ENCODE results near the gene HECTD4. TPM values are rescaled to one million over a fixed set of nuclear protein-coding genes. Genes with fewer than 3 reads are reported as not detected.

HECTD4 gene
- total RNA-seq, 1 experiment from 2014 or later: 37.4 TPM

GRCh38 chr12:112314981-112315380, 67.2 kb downstream of the HECTD4 start:
- Histone ChIP-seq H3K4me2 (no peak overlapping the region), H3K27me3 (ENCODE audit: insufficient read depth, low read depth) (no peaks in the 10 kb centered on the region), H3F3A (ENCODE audit: insufficient read depth, low read depth) (no peaks in the 10 kb centered on the region; the same call in 1 of the 2 replicates), H3K9me2 (ENCODE audit: insufficient read depth) (no peaks in the 10 kb centered on the region), H3K27ac (no peak overlapping the region), H3K79me2 (ENCODE audit: low read depth) (no peaks in the 10 kb centered on the region), H3K4me3 (no peak overlapping the region), H2AFZ (no peak overlapping the region), H3K4me1 (replicated peaks; ENCODE audit: insufficient read depth) (no peaks in the 10 kb centered on the region), H3K36me3 (ENCODE audit: low read depth) (peaks cover 5% of the 10 kb centered on the region), H3K9me3 (ENCODE audit: insufficient read depth, low read depth) (no peaks in the 10 kb centered on the region), H4K20me1 (ENCODE audit: insufficient read depth) (no peaks in the 10 kb centered on the region)
- TF ChIP-seq EZH2 (IDR thresholded peaks at IDR 0.05; ENCODE audit: low read depth) (no peak), CTCF (conservative IDR thresholded peaks at IDR 0.05) (no peak)
- DNase-seq: no peak
- CTCF ChIA-PET: no interaction called here
- intact Hi-C loops (cut with micrococcal nuclease; ENCODE audit: unreplicated experiment): no loop called here
- POLR2A ChIA-PET (ENCODE audit: unreplicated experiment): no interaction called here
- no TSS peak for BruUV-seq (replicated peaks)

- no TSS peak for BruUV-seq (replicated peaks)
- DNase-seq: no peak
- no peak for TF ChIP-seq CTCF (conservative IDR thresholded peaks at IDR 0.05)
- TF ChIP-seq EZH2 (IDR thresholded peaks at IDR 0.05; ENCODE audit: low read depth): no peak
- H2AFZ ChIP-seq: no peak overlapping the region
- H3K79me2 ChIP-seq (ENCODE audit: low read depth): no peaks in the 10 kb centered on the region
- H3F3A ChIP-seq (ENCODE audit: insufficient read depth, low read depth): no peaks in the 10 kb centered on the region
- intact Hi-C loops (cut with micrococcal nuclease; ENCODE audit: unreplicated experiment): no loop called here
- H3K4me1 ChIP-seq (replicated peaks; ENCODE audit: insufficient read depth): no peaks in the 10 kb centered on the region
- no peaks in the 10 kb centered on the region for H3K27me3 ChIP-seq (ENCODE audit: insufficient read depth, low read depth)
- ChIA-PET POLR2A (ENCODE audit: unreplicated experiment) (no interaction called here), CTCF (no interaction called here)
- no peak overlapping the region for H3K4me2 ChIP-seq
- no peaks in the 10 kb centered on the region for H3K9me3 ChIP-seq (ENCODE audit: insufficient read depth, low read depth)
- H3K9me2 ChIP-seq (ENCODE audit: insufficient read depth): no peaks in the 10 kb centered on the region
- no peak overlapping the region for H3K27ac ChIP-seq
- H3K36me3 ChIP-seq (ENCODE audit: low read depth): no peaks in the 10 kb centered on the region; the same call in 1 of the 2 replicates
- no peaks in the 10 kb centered on the region; the same call in 1 of the 2 replicates for H4K20me1 ChIP-seq (ENCODE audit: insufficient read depth)
- H3K4me3 ChIP-seq: no peak overlapping the region
Measured at GRCh38 chr12:112309797-112310196, 72.4 kb downstream of the HECTD4 start.

GRCh38 chr12:112308652-112309051, 73.6 kb downstream of the HECTD4 start:
- Histone ChIP-seq H2AFZ (no peak overlapping the region), H3K4me3 (no peak overlapping the region), H3K4me2 (no peak overlapping the region), H3K4me1 (replicated peaks; ENCODE audit: insufficient read depth) (no peaks in the 10 kb centered on the region), H3K36me3 (ENCODE audit: low read depth) (no peaks in the 10 kb centered on the region), H3K27me3 (ENCODE audit: insufficient read depth, low read depth) (no peaks in the 10 kb centered on the region), H3K9me2 (ENCODE audit: insufficient read depth) (no peaks in the 10 kb centered on the region), H3K27ac (no peak overlapping the region), H3K79me2 (ENCODE audit: low read depth) (no peaks in the 10 kb centered on the region), H3F3A (ENCODE audit: insufficient read depth, low read depth) (no peaks in the 10 kb centered on the region), H4K20me1 (ENCODE audit: insufficient read depth) (no peaks in the 10 kb centered on the region; the same call in 1 of the 2 replicates), H3K9me3 (ENCODE audit: insufficient read depth, low read depth) (no peaks in the 10 kb centered on the region)
- intact Hi-C loops (cut with micrococcal nuclease; ENCODE audit: unreplicated experiment): no loop called here
- no peak for DNase-seq
- CTCF ChIA-PET: interaction anchor here (0.6 kb wide), 1 partner anchor 50 kb away, joined by 5 read pairs; no protein-coding TSS in a partner anchor
- no TSS peak for BruUV-seq (replicated peaks)
- TF ChIP-seq CTCF (conservative IDR thresholded peaks at IDR 0.05): no peak
- TF ChIP-seq EZH2 (IDR thresholded peaks at IDR 0.05; ENCODE audit: low read depth): no peak
- POLR2A ChIA-PET (ENCODE audit: unreplicated experiment): no interaction called here

Data from PC-9 (cell line).